Prostate gland (tissue), 2 donors: ENCODE measurements around the gene USP4. TPM values are rescaled to one million over a fixed set of nuclear protein-coding genes. Genes with fewer than 3 reads are reported as not detected.

Source experiments
- DNase-seq: peaks from one replicate; pipeline ENCODE4 v3.0.0-alpha.2; 2019; ENCODE audit warnings: low spot score
- H3K27ac ChIP-seq, 2 donors: fragments of 200-600 bp; sonication (generic); 2 replicates each; pipeline ENCODE4 v1.5.1; 2017 to 2019
- H3K27me3 ChIP-seq: fragments of 200-600 bp; sonication (generic); replicated peaks from 2 replicates; pipeline ENCODE4 v1.5.1; 2019; ENCODE audit not compliant: insufficient read depth
- H3K36me3 ChIP-seq, 2 donors: fragments of 200-600 bp; sonication (generic); 1 replicate in 1 of 2; 2 replicates in 1 of 2; pipeline versions ENCODE4 v1.5.1 to v1.8.1; 2017 to 2019
- H3K4me1 ChIP-seq: fragments of 200-600 bp; sonication (generic); replicated peaks from 2 replicates; pipeline ENCODE4 v1.5.1; 2019
- H3K4me3 ChIP-seq, 2 donors: fragments of 200-600 bp; sonication (generic); 2 replicates each; pipeline ENCODE4 v1.5.1; 2017 to 2019
- H3K9me3 ChIP-seq: fragments of 200-600 bp; sonication (generic); 2 replicates; pipeline ENCODE4 v1.5.1; 2017
- CTCF ChIP-seq, 4 experiments: fragments of 200-600 bp in 2 of 4; fragments of 450-650 bp in 2 of 4; sonication (generic) in 2 of 4; IDR thresholded peaks; 1 replicate in 3 of 4; 2 replicates in 1 of 4; pipeline ENCODE4 v1.5.1; 2016 to 2019; ENCODE audit warnings: antibody characterized with exemption in 4 of 4, mild to moderate bottlenecking in 2 of 4, moderate library complexity in 2 of 4
- POLR2A ChIP-seq: fragments of 450-650 bp; IDR thresholded peaks from one replicate; pipeline ENCODE4 v1.6.1; 2016; ENCODE audit warnings: antibody characterized with exemption, mild to moderate bottlenecking
- POLR2AphosphoS5 ChIP-seq: sonication (generic); formaldehyde crosslinking; IDR thresholded peaks from one replicate; pipeline ENCODE4 v1.6.1; 2017; ENCODE audit warnings: antibody characterized with exemption
- WGBS: methylation state at CpG from one replicate; pipeline ENCODE4 v1.1.5; 2018; 5-methylcytosine and 5-hydroxymethylcytosine counted together
- intact Hi-C: fragments of 100-400 bp; cut with DNase I; formaldehyde crosslinking; loops from one replicate; pipeline ENCODE4 v1.14.2; 2022
- total RNA-seq, 2 donors: library from RNA; depleted of rRNA; stranded (reverse); fragments of >200 nt; gene quantifications; one replicate each; pipeline ENCODE4 v1.1.0, GENCODE V29; 2016

The USP4 gene
- total RNA-seq, 2 donors from 2014 or later = 18.3 to 30.8 TPM

- Histone ChIP-seq H3K27ac (no peak overlapping the region), H3K9me3 (no peaks in the 10 kb centered on the region), H3K4me3 (no peak overlapping the region), H3K36me3 (peaks cover 7 to 8% of the 10 kb centered on the region in 2 donors), H3K4me1 (no peaks in the 10 kb centered on the region), H3K27me3 (no peaks in the 10 kb centered on the region)
- DNase-seq = no peak
- intact Hi-C loops = no loop called here
- TF ChIP-seq CTCF (IDR thresholded peaks at IDR 0.05) (no peak), POLR2A (no peak), POLR2AphosphoS5 (no peak)
- WGBS = 86% methylated on average over 1 of the region's 1 CpG
Observed at GRCh38 chr3:49313896-49314688, 25.8 kb downstream of the USP4 start.

GRCh38 chr3:49311283-49311682, 28.6 kb downstream of the USP4 start:
- Histone ChIP-seq H3K36me3 (no peaks in the 10 kb centered on the region), H3K9me3 (no peaks in the 10 kb centered on the region), H3K4me1 (no peaks in the 10 kb centered on the region), H3K27ac (no peak overlapping the region), H3K4me3 (no peak overlapping the region), H3K27me3 (no peaks in the 10 kb centered on the region)
- no peak for TF ChIP-seq POLR2A
- TF ChIP-seq CTCF (IDR thresholded peaks at IDR 0.05) = no peak
- no peak for TF ChIP-seq POLR2AphosphoS5
- intact Hi-C loops = no loop called here
- WGBS = 98% methylated on average over 3 of the region's 3 CpGs
- no peak for DNase-seq

- no peaks in the 10 kb centered on the region for H3K36me3 ChIP-seq
- no peak for DNase-seq
- TF ChIP-seq POLR2AphosphoS5 (no peak), CTCF (IDR thresholded peaks at IDR 0.05) (no peak), POLR2A (no peak)
- no peaks in the 10 kb centered on the region for H3K9me3 ChIP-seq
- no peak overlapping the region for H3K4me3 ChIP-seq
- no peaks in the 10 kb centered on the region for H3K4me1 ChIP-seq
- no peaks in the 10 kb centered on the region for H3K27me3 ChIP-seq
- WGBS = 100% methylated on average over 1 of the region's 1 CpG
- no peak overlapping the region for H3K27ac ChIP-seq
- intact Hi-C loops = no loop called here
Observed at GRCh38 chr3:49310677-49311076, 29.2 kb downstream of the USP4 start.

- peaks cover 4 to 5% of the 10 kb centered on the region in 2 donors for H3K36me3 ChIP-seq
- intact Hi-C loops = no loop called here
Observed at GRCh38 chr3:49305608-49306007, 34.2 kb downstream of the USP4 start.

More at GRCh38 chr3:49305608-49306007, 34.2 kb downstream of the USP4 start:
- no peaks in the 10 kb centered on the region for H3K9me3 ChIP-seq
- no peak for DNase-seq
- H3K27me3 ChIP-seq = no peaks in the 10 kb centered on the region
- no peaks in the 10 kb centered on the region for H3K4me1 ChIP-seq
- H3K27ac ChIP-seq = no peak overlapping the region
- 97% methylated on average over 5 of the region's 5 CpGs for WGBS
- no peak for TF ChIP-seq POLR2A
- no peak for TF ChIP-seq POLR2AphosphoS5
- no peak for TF ChIP-seq CTCF (IDR thresholded peaks at IDR 0.05)
- H3K4me3 ChIP-seq = no peak overlapping the region
